AML-193 (cell line): Measurements from ENCODE around the gene TMEM255B.

Experiments
- DNase-seq, 2 experiments: peaks; one replicate each; lab custom pipeline; 2025; lab: John Stamatoyannopoulos, UW

Gene TMEM255B

DNA sequence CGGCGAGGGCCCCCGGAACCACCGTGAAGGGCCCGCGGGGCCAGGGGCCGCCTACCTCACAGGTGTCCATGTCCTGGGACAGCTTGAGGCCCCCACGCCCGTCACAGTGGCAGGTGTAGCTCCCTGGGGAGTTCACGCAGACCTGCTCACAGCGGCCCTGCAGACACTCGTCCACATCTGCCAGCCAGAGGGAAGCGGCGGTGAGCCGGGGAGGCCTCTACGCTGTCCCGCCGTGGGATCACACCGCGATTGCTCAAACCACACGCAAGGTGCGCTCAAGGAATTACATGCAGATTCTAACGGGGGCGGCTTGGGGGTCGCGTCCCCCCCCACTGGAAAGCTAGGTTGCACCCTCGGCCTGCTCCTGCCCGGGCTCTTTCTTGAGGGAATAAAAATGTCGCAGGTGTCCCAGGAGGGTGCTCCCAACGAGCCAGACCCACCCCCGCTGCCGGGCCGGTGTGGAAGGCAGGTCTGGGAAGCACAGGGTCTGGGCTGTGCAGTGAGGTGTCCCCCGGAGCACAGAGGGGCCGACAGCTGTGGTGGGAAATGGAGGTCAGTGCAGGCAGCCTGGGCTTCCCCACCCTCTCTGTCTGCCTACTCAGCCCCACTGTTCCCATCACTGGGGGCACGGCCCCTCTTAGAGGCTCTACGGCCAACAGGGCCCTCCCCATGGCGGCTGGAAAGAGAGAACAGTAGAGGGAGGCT is 75.6 kb downstream of the TMEM255B start:
- no peak for DNase-seq

DNA sequence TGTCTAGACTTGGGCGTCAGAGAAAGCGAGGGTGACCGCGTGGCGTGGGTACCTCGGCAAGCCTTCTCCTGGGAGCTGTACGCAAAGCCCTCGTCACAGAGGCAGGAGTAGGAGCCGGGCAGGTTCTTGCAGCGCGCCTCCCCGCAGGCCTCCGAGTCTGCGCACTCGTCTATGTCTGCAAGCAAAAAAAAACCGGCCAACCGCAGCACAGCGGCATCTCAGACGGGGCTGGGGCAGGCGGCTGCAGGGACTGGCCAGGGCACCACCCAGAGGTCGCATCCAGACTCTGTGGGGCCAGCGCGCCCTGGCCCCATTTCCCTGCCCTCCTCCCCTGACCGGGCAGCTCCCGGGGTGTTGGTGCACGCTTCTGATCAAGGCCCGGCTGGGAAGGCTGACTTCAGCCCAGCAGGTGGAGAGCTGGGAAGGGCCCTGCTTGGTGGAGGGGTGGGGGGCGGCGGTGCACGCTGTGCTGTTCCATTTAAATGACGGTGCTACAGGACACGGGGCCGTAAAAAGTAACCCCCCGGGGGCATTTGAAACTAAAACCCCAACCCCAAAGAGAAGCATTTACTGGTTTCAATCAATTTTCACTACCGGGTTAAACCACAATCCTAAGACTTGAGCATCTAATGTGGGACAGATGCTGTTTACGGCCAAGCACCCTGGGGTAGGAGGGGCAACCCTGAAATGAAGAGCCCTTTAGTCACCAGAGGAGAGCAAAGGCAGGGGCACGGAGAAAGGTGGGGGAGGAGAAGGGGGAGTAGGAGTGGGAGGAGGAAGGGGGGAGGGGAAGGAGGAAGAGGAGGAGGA is 76.6 kb downstream of the TMEM255B start:
- DNase-seq = no peak

GRCh38 chr13:113836768-113837559 is 77.9 kb downstream of the TMEM255B start:
- DNase-seq = no peak

- DNase-seq = no peak
Measured at GRCh38 chr13:113837560-113838355, 78.7 kb downstream of the TMEM255B start.

- DNase-seq = no peak
Measured at GRCh38 chr13:113838711-113839201, 79.7 kb downstream of the TMEM255B start.

DNA sequence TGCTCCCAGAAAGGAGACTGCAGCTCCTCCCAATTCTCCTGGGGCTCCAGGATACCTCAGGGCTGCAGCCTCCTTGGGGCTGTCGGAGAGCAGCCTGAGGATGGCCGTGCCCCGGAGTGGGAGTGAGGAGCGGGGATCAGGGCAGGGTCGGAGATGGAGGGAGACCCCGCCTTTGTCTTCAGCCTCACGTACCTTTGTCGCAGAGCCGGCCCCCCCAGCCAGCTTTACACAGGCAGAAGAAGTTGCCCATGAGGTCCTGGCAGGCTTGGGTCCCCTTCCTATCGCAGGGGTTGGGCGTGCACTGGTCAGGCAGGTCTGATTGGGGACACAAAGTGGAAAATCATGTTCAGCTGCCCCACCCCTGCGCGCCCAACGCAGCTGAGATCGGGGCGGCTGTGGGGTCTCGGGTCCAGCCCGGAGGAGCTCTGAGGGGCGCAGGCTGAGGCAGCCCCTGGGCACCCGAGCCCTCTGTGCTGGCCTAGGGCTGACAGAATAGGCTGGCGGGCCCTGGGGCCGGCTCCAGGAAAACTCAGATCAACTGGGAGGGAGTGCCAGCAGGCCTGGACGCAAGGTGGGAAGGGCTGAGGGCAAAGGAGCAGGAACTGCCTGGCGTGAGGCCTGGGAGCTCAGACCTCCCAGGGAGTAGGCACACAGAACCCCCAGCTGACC is 80.6 kb downstream of the TMEM255B start:
- no peak for DNase-seq

- no peak for DNase-seq
Measured at GRCh38 chr13:113840541-113841352, 81.7 kb downstream of the TMEM255B start.

DNA sequence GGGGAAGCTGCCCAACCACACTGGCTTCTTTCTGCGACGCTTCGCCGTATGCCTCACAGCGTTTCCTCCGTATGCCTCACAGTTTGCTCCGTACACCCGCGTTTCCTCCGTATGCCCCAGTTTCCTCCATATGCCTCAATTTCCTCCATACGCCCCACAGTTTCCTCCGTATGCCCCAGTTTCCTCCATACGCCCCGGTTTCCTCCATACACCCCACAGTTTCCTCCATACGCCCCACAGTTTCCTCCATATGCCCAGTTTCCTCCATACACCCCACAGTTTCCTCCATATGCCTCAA is 82.3 kb downstream of the TMEM255B start:
- no peak for DNase-seq

DNA sequence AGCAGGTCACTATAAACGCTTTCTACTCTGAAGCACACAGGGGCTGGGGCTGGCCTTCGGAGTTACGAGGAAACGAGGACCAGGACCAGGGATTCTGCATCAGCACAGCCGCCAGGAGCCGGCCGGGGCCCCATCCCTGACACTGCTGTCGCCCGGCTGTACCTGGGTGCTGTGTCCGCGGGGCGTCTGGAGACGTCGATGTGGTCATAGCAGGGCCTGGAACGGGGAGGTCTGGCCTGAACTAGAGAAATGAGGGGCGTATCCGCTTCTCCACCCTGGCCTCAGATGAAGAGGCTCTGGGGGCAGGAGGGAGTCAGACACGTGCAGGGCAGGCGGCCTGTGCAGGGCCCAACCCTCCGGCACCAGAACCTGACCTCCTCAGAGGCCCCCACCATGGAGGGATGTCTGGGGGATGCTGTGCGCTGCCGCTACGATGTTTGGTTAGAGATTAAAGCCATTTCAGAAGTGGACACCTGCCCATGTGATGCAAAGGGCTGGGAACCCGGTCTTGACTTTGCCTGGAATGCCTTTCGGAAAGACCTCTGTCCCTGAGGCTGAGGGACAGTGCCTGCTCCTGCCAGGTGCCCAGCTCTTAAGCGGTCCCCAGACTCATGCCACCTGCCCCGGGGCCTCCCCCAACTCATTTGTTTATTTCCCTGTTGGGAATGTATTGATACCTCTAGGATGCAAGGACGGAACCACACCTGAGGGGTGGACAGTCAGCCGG is 83.5 kb downstream of the TMEM255B start:
- DNase-seq = no peak

DNA sequence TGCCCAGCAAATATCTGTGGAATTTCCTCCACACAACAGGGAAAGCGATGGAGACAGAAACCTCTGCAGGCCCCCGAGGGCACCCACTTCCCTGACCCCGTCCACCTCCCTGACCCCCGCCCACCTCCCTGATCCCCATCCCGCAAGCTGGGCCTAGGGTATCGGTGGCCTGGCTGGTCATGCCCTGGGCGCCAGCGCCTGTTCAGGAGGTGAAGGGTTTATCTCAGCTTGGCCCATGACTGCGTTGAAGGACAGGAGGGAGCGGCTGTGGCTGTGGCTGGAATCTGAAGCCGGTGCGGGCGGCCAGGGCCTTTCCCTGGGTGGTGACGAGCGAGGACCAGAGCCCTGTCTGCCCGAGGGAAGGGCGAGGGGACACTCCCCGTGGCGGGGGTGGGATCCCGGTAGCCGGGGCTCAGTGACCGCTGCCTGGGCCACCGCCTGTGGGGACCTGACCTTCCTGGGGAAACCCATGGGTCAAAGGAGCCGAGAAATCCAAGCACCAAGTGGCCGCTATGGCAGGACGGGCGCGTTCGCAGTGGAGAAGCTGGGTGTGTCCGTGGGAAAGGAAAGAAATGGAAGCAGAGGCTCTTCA is 84.1 kb downstream of the TMEM255B start:
- no peak for DNase-seq

DNA sequence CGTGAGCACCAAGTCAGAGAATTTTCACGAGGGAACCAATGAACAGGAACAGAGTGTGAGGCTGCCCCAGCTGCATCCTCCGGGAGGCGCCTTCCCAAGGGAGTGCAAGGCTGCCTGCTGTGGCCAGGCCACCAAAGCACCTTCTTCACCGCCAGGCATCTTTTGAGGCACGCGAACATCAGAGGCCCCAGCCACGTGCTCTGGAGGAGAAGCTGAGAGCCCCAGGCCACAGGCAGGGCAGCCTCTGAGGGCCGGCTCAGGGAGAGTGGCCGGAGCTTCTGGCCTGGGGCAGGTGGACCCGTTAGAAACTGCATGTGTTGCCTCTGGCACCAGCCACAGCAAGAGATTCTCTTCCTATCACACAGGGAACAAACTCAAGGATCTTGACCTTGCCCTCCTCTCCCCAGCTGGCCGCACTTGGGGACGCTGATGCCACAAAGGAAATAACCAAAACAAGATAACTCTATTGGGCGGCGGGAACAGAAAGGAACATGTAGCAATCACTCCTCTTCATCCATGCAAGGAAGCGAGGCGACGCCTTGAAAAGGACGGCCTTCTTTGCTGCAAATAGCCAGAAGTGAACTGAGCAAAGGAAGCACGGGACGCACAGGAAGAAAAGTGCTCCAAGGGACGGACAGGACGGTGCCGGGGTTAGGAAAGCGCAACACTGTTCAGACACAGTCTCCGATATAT is 85.0 kb downstream of the TMEM255B start:
- DNase-seq = no peak

DNA sequence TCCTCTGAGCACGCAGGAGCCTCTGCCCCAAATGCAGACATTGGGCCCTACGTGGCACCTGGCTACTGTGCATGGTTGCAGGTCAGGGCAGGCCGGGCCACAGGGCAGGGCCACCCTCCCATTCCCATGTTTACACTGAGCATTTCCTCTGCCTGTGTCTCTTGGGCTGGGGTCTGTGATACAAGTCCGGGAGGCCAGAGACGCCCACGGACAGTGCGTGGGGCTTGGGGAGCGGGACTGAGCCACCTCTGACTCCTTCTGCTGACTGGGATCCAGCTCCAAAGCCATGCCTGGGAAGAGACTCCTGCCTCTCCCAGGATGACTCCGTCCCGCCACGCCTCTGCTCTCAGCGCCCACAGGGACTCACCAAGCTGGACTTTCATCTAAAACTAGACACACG is 86.0 kb downstream of the TMEM255B start:
- DNase-seq = no peak

DNA sequence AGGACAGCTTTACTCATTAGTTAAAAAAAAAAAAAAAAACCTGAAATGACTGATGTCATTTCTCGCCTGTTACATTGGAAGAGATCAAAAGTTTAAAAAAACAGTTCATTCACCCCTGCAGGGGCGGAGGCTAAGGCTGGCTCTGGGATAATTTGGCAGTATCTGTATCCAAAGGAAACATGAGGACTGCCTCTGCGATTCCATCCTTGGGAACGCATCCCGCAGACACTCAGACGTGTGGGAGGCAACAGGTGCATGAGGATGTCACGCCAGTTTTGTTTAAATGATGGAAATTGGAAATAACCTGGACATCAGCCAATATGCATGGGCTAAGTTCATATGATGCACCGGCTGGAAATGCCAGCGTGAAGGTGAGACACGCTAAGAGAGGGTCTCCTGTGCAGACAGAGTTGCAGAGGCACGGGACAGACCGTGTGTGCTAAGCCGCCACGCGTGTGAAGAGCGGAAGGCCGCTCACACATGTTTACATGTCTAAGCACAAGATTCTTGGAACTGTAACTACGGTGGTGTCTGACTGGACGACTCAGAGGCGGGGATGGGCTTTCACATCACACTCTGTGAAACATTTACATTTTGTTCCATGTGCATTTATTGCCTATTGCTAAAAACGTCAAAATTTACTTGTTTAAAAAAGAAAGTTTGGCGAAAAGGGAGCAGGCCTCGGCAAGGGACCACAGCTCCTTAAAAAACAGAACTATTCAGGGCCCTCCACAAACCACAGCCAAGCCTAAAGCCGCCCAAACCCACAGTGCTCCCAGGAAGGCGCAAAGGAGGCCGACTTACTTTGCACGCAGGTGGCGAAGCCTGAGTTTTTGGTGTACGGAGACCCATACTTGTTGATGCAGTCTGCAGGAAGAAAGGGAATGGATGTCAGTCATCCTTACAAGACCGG is 87.0 kb downstream of the TMEM255B start:
- DNase-seq = no peak

DNA sequence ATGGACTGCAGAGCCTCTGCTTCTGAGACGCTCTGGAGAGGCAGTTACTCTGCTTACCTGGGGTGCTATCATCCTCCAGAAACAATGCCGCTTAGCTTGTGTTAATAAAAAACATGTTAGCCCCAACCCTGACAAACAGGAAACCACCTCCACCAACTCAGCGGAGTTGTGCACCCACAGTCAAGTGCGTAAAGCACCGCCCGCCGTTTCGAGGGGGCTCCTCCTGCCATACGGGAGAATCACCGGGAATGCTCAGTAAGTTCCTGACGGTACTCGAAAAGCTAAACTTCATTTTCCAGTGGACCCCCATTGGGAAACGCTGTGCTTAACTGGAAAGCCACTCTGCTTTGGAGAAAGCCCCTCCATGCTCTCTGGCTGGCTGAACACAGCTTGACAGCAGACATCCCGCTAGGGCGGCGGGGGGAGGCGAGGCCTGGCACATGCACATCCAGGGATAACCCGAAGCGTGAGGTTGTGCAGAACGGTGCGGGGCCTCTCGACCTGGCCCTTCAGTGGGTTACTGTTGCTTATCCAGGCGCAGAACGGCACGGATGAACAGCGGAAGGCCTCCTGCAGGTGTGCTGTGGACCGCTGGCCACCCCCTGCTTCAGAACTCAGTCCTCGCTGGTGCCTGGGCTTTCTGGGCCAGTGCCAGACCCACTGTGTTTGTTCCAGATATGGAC is 87.8 kb downstream of the TMEM255B start:
- no peak for DNase-seq

DNA sequence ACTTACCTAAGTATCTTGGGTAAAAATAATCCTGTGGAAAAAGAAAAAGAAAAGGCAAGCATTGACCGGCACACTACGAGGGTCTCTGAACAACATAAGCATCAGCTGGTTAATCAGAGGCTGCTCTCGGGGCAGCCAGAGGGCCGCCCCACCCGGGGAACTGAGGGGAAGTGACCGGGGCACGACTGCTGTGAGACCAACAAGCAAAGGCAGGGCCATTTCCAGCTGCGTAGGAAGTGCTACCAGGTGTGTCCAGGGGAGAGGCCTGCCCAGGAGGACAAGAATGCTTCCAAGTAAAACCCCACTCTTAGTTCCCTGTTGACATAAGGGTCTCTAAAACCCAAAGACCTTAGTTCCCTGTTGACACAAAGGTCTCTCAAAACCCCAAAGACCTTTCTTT is 89.0 kb downstream of the TMEM255B start:
- no peak for DNase-seq

DNA sequence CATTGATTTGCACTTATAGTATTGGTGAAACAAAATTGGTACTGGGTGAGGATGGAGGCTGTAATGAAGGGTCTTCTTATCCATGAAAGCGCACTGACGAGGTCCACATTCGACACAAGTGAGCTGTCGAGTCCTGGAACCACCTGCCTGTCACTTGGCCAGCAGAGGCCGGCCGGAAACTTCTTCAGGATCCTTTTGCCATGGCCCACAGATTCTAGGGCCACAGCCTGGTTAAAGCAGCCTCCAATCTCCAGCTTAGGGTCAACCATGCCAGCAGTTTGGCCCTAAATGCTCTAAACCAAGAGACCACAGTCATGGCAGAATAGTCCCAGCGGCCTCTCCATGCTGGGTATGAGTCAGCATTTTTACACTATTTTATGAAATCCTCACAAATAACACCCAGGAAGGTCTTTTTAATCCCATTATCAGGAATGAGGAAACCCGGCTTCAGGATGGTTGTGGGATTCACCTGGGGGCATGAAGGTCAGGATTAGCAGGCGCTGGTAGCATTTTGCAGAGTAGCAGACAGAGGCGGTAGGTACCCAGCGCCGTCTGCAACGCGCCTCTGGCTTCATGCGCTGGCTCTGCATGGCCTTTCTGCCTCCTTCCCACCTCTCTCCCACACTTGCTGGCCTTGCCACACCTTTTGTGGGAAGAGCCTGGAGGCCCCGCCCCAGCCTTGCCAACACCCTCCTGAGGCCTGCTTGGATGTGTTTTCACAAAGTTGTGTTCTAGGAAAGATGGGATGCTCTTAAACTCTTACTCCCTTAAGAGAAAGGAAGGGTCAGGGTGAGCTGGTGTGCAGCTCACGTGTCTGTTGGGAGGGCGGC is 89.6 kb downstream of the TMEM255B start:
- no peak for DNase-seq
